K562 (cell line): ENCODE measurements around the gene PFAS.

ENCODE experiments used
- BRD9 ChIP-seq: fragments of 450-650 bp; IDR thresholded peaks from 2 replicates; pipeline ENCODE4 v1.6.1; 2018; ENCODE audit warnings: low read depth; ENCODE audit not compliant: partially characterized antibody
- CEBPB ChIP-seq: fragments of 450-650 bp; IDR thresholded peaks from 2 replicates; pipeline ENCODE4 v1.6.1; 2016; ENCODE audit warnings: missing genetic modification characterization, missing compliant biosample characterization
- CHD2 ChIP-seq: IDR thresholded peaks from 2 replicates; pipeline ENCODE4 v1.6.1; 2011; ENCODE audit warnings: low read depth, low read length
- CTCF ChIP-seq, 3 experiments: IDR thresholded peaks in 2 of 3; conservative IDR thresholded peaks in 1 of 3; 2 replicates each; pipeline ENCODE4 v1.5.1; 2011 to 2012; ENCODE audit warnings: low read length in 3 of 3, mild to moderate bottlenecking in 3 of 3, control low read depth in 2 of 3, improper control_type of control experiment in 1 of 3, inconsistent platforms in 1 of 3, low read depth in 1 of 3, mixed read lengths in 1 of 3, moderate library complexity in 1 of 3; ENCODE audit not compliant: insufficient read depth in 2 of 3
- EZH2 ChIP-seq: IDR thresholded peaks from 2 replicates; pipeline ENCODE4 v1.6.1; 2012; ENCODE audit warnings: low read depth, mild to moderate bottlenecking, inconsistent platforms, low read length, borderline replicate concordance
- HNRNPL ChIP-seq: fragments of 200-400 bp; formaldehyde crosslinking; IDR thresholded peaks from 2 replicates; pipeline ENCODE4 v1.6.1; 2017; ENCODE audit warnings: low read depth, mild to moderate bottlenecking, low read length
- LARP7 ChIP-seq: fragments of 450-650 bp; IDR thresholded peaks from 2 replicates; pipeline ENCODE4 v1.6.1; 2016
- MCM7 ChIP-seq, 2 experiments: fragments of 450-650 bp; IDR thresholded peaks; 2 replicates each; pipeline ENCODE4 v1.6.1; 2016 to 2018
- NFYB ChIP-seq: IDR thresholded peaks from 2 replicates; pipeline ENCODE4 v1.6.1; 2011; ENCODE audit warnings: mild to moderate bottlenecking, moderate library complexity; ENCODE audit not compliant: insufficient read length; ENCODE audit errors: extremely low read depth
- NR2C2 ChIP-seq, 2 experiments: fragments of 200-800 bp in 1 of 2; sonication (Bioruptor generic) in 1 of 2; sonication (generic) in 1 of 2; formaldehyde crosslinking in 1 of 2; IDR thresholded peaks; 2 replicates each; pipeline versions ENCODE4 v1.6.1 to v1.8.0; 2016 to 2022; ENCODE audit warnings: mild to moderate bottlenecking in 1 of 2, missing compliant biosample characterization in 1 of 2, missing genetic modification characterization in 1 of 2, missing genetic modification reagents in 1 of 2
- POLR2AphosphoS5 ChIP-seq: IDR thresholded peaks from 2 replicates; pipeline ENCODE4 v1.6.1; 2011; ENCODE audit warnings: mild to moderate bottlenecking, low read depth, low read length, moderate library complexity; ENCODE audit not compliant: control insufficient read depth, insufficient read depth
- TAF1 ChIP-seq: IDR thresholded peaks from 2 replicates; pipeline ENCODE4 v1.6.1; 2011; ENCODE audit warnings: mild to moderate bottlenecking, low read length, moderate library complexity; ENCODE audit not compliant: insufficient read depth, control insufficient read depth, severe bottlenecking; ENCODE audit errors: extremely low read depth
- ZBTB8A ChIP-seq: fragments of 450-650 bp; IDR thresholded peaks from 2 replicates; pipeline ENCODE4 v1.6.1; 2018; ENCODE audit warnings: mild to moderate bottlenecking, moderate library complexity; ENCODE audit not compliant: partially characterized antibody
- ZKSCAN1 ChIP-seq: fragments of 150-350 bp; IDR thresholded peaks from 2 replicates; pipeline ENCODE4 v1.6.1; 2016; ENCODE audit warnings: low read depth, low read length

DNA sequence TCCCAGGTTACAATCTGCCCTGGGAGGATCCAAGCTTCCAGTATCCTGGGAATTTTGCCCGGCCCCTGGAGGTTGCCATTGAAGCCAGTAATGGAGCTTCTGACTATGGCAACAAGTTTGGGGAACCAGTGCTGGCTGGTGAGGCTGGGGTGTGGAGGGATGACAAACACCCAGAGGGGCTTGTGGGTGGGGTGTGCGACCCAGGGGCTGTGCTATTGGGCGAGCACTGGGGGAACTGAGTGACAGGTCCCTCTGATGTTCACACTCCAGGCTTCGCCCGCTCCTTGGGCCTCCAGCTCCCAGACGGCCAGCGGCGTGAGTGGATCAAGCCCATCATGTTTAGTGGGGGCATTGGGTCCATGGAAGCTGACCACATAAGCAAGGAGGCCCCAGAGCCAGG is 8.7 kb downstream of the PFAS start:
- TF ChIP-seq CHD2, result no peak
- TF ChIP-seq TAF1, result no peak
- no peak for TF ChIP-seq ZKSCAN1
- no peak for TF ChIP-seq HNRNPL
- no peak for TF ChIP-seq CEBPB (tag)
- no peak for TF ChIP-seq ZBTB8A
- no peak for TF ChIP-seq NFYB
- TF ChIP-seq NR2C2 (CRISPR knock-in tag; IDR thresholded peaks at IDR 0.05), result no peak
- TF ChIP-seq NR2C2 (tag; IDR thresholded peaks at IDR 0.05), result no peak
- no peak for TF ChIP-seq MCM7 (IDR thresholded peaks at IDR 0.05)
- TF ChIP-seq POLR2AphosphoS5, result no peak
- no peak for TF ChIP-seq BRD9
- TF ChIP-seq EZH2, result no peak
- no peak for TF ChIP-seq CTCF (IDR thresholded peaks at IDR 0.05 in 2 of 3, conservative IDR thresholded peaks at IDR 0.05 in 1 of 3; ENCODE audit: insufficient read depth in 2 of 3, low read depth in 1 of 3, low read length in 3 of 3)
- TF ChIP-seq LARP7, result no peak
